Endodermal cell (in vitro differentiated cells): ENCODE results near the gene LAMB4. TPM values are rescaled to one million over a fixed set of nuclear protein-coding genes. Genes with fewer than 3 reads are reported as not detected.

Experiments
- DNase-seq: peaks from one replicate; pipeline ENCODE4 v3.0.0-alpha.2; 2017
- H3K27ac ChIP-seq: 2 replicates; pipeline ENCODE4 v1.5.1; 2013; ENCODE audit warnings: mild to moderate bottlenecking, low read depth, low read length, moderate library complexity
- H3K27me3 ChIP-seq: 2 replicates; pipeline ENCODE4 v1.6.1; 2013; ENCODE audit warnings: mild to moderate bottlenecking, low read length, moderate library complexity; ENCODE audit not compliant: insufficient read depth, control insufficient read depth, poor library complexity, severe bottlenecking
- H3K36me3 ChIP-seq: 2 replicates; pipeline ENCODE4 v1.7.0; 2013; ENCODE audit warnings: mild to moderate bottlenecking, low read length, moderate library complexity; ENCODE audit not compliant: control insufficient read depth, insufficient read depth
- H3K4me1 ChIP-seq: one replicate; pipeline ENCODE4 v1.7.0; 2013; ENCODE audit warnings: low read length; ENCODE audit not compliant: control insufficient read depth, insufficient read depth
- H3K4me3 ChIP-seq: 2 replicates; pipeline ENCODE4 v1.5.1; 2013; ENCODE audit warnings: mild to moderate bottlenecking, low read length, moderate library complexity
- H3K9ac ChIP-seq: 2 replicates; pipeline ENCODE4 v1.6.1; 2013; ENCODE audit warnings: mild to moderate bottlenecking, low read length, moderate library complexity; ENCODE audit not compliant: poor library complexity, severe bottlenecking; ENCODE audit errors: extremely low read depth
- H3K9me3 ChIP-seq: 2 replicates; pipeline ENCODE4 v1.6.1; 2013; ENCODE audit warnings: mild to moderate bottlenecking, low read length, moderate library complexity; ENCODE audit not compliant: control insufficient read depth
- H3K27ac Mint-ChIP-seq: 2 replicates; pipeline ENCODE4 v1.8.0; 2020; ENCODE audit warnings: mixed read lengths
- H3K27me3 Mint-ChIP-seq: 2 replicates; pipeline ENCODE4 v1.8.0; 2021; ENCODE audit warnings: mild to moderate bottlenecking, mixed read lengths; ENCODE audit not compliant: insufficient read depth
- H3K36me3 Mint-ChIP-seq: 2 replicates; pipeline ENCODE4 v1.8.0; 2020; ENCODE audit warnings: low read depth, mixed read lengths
- H3K4me1 Mint-ChIP-seq: 2 replicates; pipeline ENCODE4 v1.8.0; 2020; ENCODE audit warnings: mixed read lengths
- H3K4me3 Mint-ChIP-seq: 2 replicates; pipeline ENCODE4 v1.8.0; 2020; ENCODE audit warnings: mild to moderate bottlenecking, moderate library complexity, mixed read lengths
- H3K9me3 Mint-ChIP-seq: 2 replicates; pipeline ENCODE4 v1.8.0; 2020; ENCODE audit warnings: mild to moderate bottlenecking, mixed read lengths
- CTCF ChIP-seq: fragments of 200-600 bp; sonication (generic); conservative IDR thresholded peaks from 2 replicates; pipeline ENCODE4 v1.5.0; 2021; ENCODE audit warnings: antibody characterized with exemption, mild to moderate bottlenecking
- WGBS, 2 experiments: methylation state at CpG; one replicate each; pipeline versions ENCODE4 v1.1.5 to v1.1.7; 2013; ENCODE audit warnings: missing lambda C conversion rate in 2 of 2, mixed read lengths in 1 of 2; ENCODE audit not compliant: insufficient coverage in 1 of 2, insufficient read length in 1 of 2; 5-methylcytosine and 5-hydroxymethylcytosine counted together
- total RNA-seq, 2 donors: library from RNA; stranded (reverse); fragmentation: NEBNext Ultra II Directional in 1 of 2; extraction: Animal tissue kit (Norgen Biotek cat#: 25700) in 1 of 2; gene quantifications; 2 replicates in 1 of 2; 3 replicates in 1 of 2; pipeline ENCODE4 v1.2.1, GENCODE V29; 2021

The LAMB4 gene
- total RNA-seq, 2 donors from 2014 or later = not detected

GRCh38 chr7:107998150-107998549, 132.0 kb downstream of the LAMB4 start:
- no peak overlapping the region for H3K27ac Mint-ChIP-seq
- no peak for DNase-seq
- no peaks in the 10 kb centered on the region for H3K9me3 Mint-ChIP-seq
- peaks cover 20% of the 10 kb centered on the region for H3K4me1 Mint-ChIP-seq
- no peaks in the 10 kb centered on the region for H3K4me1 ChIP-seq
- H3K9me3 ChIP-seq = no peaks in the 10 kb centered on the region
- WGBS, 2 experiments = 82 to 92% methylated on average over 2 of the region's 2 CpGs
- H3K4me3 Mint-ChIP-seq = no peak overlapping the region
- H3K9ac ChIP-seq = no peak overlapping the region
- H3K27me3 Mint-ChIP-seq = peaks cover 13% of the 10 kb centered on the region
- H3K27ac ChIP-seq = no peak overlapping the region
- H3K36me3 ChIP-seq = peaks cover 79% of the 10 kb centered on the region
- H3K4me3 ChIP-seq = peak overlapping the region; percentile 54
- TF ChIP-seq CTCF = no peak
- no peaks in the 10 kb centered on the region for H3K27me3 ChIP-seq
- peaks cover 64% of the 10 kb centered on the region for H3K36me3 Mint-ChIP-seq

DNA sequence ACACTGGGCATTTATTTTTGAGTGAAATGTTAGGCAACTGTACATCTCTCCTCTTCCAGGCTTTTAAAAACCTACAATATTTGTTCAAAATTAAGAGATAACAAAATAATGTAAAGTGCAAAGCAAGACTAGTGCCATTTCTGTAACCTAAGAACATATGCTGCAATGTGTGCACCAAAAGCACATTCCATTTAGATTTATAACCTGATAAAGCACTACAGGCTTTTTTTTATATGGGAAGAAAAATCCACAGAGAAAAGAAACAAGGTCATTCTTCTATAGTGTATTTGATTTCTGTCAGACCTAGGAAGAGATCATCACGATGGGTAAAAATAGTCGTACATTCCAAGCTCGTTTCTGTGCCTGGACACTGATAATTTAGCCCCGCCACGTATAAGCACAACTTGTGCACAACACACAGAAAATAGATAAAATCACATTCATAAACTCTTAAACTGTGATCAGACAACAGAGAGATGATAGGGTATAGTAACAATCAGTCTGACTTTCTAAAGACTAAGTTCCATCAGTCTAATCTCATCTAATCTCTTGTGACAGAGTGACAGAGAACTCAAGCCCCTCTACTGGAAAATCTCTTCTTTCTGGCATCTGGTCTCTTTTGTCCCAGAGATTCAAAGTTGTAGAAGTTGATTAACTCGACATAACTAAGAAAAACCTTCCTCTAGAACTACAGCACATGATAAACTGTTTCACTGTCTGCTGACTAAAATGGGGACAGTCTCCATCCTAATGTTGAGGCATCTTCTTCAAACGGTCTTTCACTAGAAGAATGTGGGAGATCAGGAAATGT, 133.9 kb downstream of the LAMB4 start:
- H3K27me3 ChIP-seq = no peaks in the 10 kb centered on the region
- no peaks in the 10 kb centered on the region for H3K9me3 ChIP-seq
- TF ChIP-seq CTCF = no peak
- no peak overlapping the region for H3K27ac ChIP-seq
- 84 to 95% methylated on average over 6 to 7 of the region's 7 CpGs for WGBS, 2 experiments
- H3K4me1 ChIP-seq = no peaks in the 10 kb centered on the region
- H3K36me3 ChIP-seq = peaks cover 97% of the 10 kb centered on the region
- Mint-ChIP-seq H3K27me3 (peaks cover 5% of the 10 kb centered on the region), H3K9me3 (no peaks in the 10 kb centered on the region), H3K4me3 (no peak overlapping the region), H3K27ac (no peak overlapping the region), H3K36me3 (peaks cover 74% of the 10 kb centered on the region), H3K4me1 (peaks cover 20% of the 10 kb centered on the region)
- H3K9ac ChIP-seq = no peak overlapping the region
- no peak for DNase-seq
- peak overlapping the region; percentile 8 for H3K4me3 ChIP-seq

DNA sequence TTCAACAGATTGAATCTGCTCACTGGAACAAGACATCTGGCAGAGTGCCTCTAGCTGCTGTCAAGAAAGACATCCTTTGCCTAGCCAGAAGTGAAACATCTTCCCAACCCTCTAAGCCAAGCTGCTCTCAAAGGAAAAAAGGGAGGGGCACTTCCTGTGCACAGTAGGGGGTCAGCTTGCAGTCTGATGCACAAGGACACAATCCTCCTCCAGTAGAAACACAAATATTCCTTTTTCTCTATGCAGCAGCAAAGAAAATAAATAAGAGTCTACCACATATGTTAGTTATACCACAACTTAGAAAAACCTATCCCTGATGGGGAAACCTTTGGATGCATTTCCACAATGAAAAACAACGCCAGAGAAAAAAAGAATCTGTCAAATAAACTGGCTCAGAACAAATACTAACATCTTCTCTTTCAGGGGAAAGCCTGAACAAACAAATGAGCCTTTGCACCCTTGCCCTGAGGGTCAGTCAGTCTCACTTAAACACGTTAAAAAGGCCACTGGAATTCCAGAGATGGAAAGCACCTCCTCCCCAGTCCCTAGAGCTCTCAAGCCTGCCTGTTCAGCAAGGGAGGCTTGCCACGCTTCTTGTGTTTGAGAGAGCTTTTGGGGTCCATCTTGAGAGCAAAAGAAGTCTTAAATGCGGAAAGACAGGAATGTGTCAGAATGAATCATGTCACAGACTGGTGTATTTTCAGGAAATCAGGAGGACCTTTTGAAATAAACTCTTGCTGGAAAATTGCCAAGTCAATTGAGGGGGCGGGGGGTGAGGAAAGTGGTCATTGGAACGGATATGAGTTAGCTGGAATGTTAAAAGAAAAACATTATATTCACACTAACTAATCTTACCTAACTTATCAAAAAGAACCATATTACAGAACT, 134.7 kb downstream of the LAMB4 start:
- Mint-ChIP-seq H3K27me3 (no peaks in the 10 kb centered on the region), H3K4me3 (no peak overlapping the region), H3K4me1 (peaks cover 20% of the 10 kb centered on the region), H3K9me3 (no peaks in the 10 kb centered on the region), H3K36me3 (peaks cover 74% of the 10 kb centered on the region), H3K27ac (peak overlapping the region; percentile 16)
- Histone ChIP-seq H3K4me3 (peak overlapping the region; percentile 8), H3K36me3 (peaks cover 97% of the 10 kb centered on the region), H3K27me3 (no peaks in the 10 kb centered on the region), H3K4me1 (no peaks in the 10 kb centered on the region), H3K9me3 (no peaks in the 10 kb centered on the region), H3K9ac (no peak overlapping the region), H3K27ac (peak overlapping the region; percentile 64)
- 48 to 68% methylated on average over 4 to 5 of the region's 6 CpGs for WGBS, 2 experiments
- peak; percentile 82 for DNase-seq
- TF ChIP-seq CTCF = no peak
